ENCODE data around the gene KHK.

GRCh38 chr2:27074738-27075565, 11.6 kb upstream of the KHK start:
- TF ChIP-seq CTCF (IDR thresholded peaks at IDR 0.05): no peak
- TF ChIP-seq POLR2A (IDR thresholded peaks at IDR 0.05): no peak
